HG03175 (cell line): Measurements from ENCODE around the gene BMPR1A.
"Not testable (repeated sequence)": the region's sequence is repeated elsewhere in the genome, so short reads cannot be mapped to it uniquely, and the experiment has no call there.

ENCODE experiments used
- ATAC-seq: cut with Tn5 transposase; IDR thresholded peaks from one replicate; pipeline ENCODE4 v1.9.1; 2021; ENCODE audit warnings: mild to moderate bottlenecking, moderate library complexity; ENCODE audit not compliant: unreplicated experiment

The BMPR1A gene

GRCh38 chr10:86936661-86937501, 180.5 kb downstream of the BMPR1A start:
- ATAC-seq, result no peak

- no peak for ATAC-seq
Measured at GRCh38 chr10:86937502-86938154, 181.2 kb downstream of the BMPR1A start.

- no peak for ATAC-seq
Measured at GRCh38 chr10:86938260-86938659, 181.8 kb downstream of the BMPR1A start.

GRCh38 chr10:86940076-86940475, 183.7 kb downstream of the BMPR1A start:
- ATAC-seq, result not testable (repeated sequence)

GRCh38 chr10:86940677-86941076, 184.3 kb downstream of the BMPR1A start:
- no peak for ATAC-seq

GRCh38 chr10:86941426-86941825, 185.0 kb downstream of the BMPR1A start:
- no peak for ATAC-seq

GRCh38 chr10:86941991-86942421, 185.6 kb downstream of the BMPR1A start:
- no peak for ATAC-seq

- ATAC-seq, result no peak
Measured at GRCh38 chr10:86942441-86943315, 186.3 kb downstream of the BMPR1A start.

GRCh38 chr10:86943316-86944030, 187.1 kb downstream of the BMPR1A start:
- ATAC-seq, result no peak

GRCh38 chr10:86944031-86944419, 187.6 kb downstream of the BMPR1A start:
- ATAC-seq, result no peak

- no peak for ATAC-seq
Measured at GRCh38 chr10:86944471-86944870, 188.1 kb downstream of the BMPR1A start.

- no peak for ATAC-seq
Measured at GRCh38 chr10:86944907-86945306, 188.5 kb downstream of the BMPR1A start.

GRCh38 chr10:86945361-86946212, 189.2 kb downstream of the BMPR1A start:
- no peak for ATAC-seq

GRCh38 chr10:86946213-86947155, 190.1 kb downstream of the BMPR1A start:
- no peak for ATAC-seq

- not testable (repeated sequence) for ATAC-seq
Measured at GRCh38 chr10:86947806-86948205, 191.4 kb downstream of the BMPR1A start.

GRCh38 chr10:86950349-86950748, 193.9 kb downstream of the BMPR1A start:
- ATAC-seq, result no peak

GRCh38 chr10:86951184-86951761, 194.9 kb downstream of the BMPR1A start:
- ATAC-seq, result no peak

GRCh38 chr10:86952106-86952505, 195.7 kb downstream of the BMPR1A start:
- no peak for ATAC-seq
